HCT116 (cell line): ENCODE measurements around the gene UVRAG. TPM values are rescaled to one million over a fixed set of nuclear protein-coding genes. Genes with fewer than 3 reads are reported as not detected.

Experiments used
- ATAC-seq: fragments of 200-7000 bp; cut with Tn5 transposase; 2 replicates; pipeline ENCODE4 v1.9.1; 2020; ENCODE audit warnings: mild to moderate bottlenecking, moderate library complexity
- BruUV-seq: library from RNA; stranded (reverse); fragments of 400-500 nt; replicated peaks from 2 replicates; lab custom pipeline; 2021; lab: Mats Ljungman, UMichigan
- CTCF ChIA-PET: fragments of 300-600 bp; sonication (Branson Sonifier 250); formaldehyde crosslinking; loops from one replicate; lab custom pipeline; 2021; ENCODE audit warnings: antibody characterized with exemption; lab: Charles Lee
- POLR2A ChIA-PET: fragments of 300-600, 350-600 bp; sonication (Branson Sonifier 250); formaldehyde crosslinking; loops from one replicate; lab custom pipeline; 2021; ENCODE audit warnings: antibody characterized with exemption; lab: Charles Lee
- RAD21 ChIA-PET, 2 experiments: fragments of 300-600 bp; sonication (Branson Sonifier 250); formaldehyde crosslinking; loops; one replicate each; lab custom pipeline; 2023; ENCODE audit warnings: low total read pairs in 2 of 2; ENCODE audit not compliant: uncharacterized antibody in 2 of 2, unreplicated experiment in 2 of 2, low non-redundant PET in 1 of 2; lab: Charles Lee
- DNase-seq: peaks from one replicate; pipeline ENCODE4 v3.0.0-alpha.2; 2010; ENCODE audit warnings: low read depth, low spot score
- H2AFZ ChIP-seq: fragments of 200-600 bp; shearing (Covaris generic), sonication (generic); 2 replicates; pipeline ENCODE4 v1.6.1; 2017; ENCODE audit warnings: low read depth, mixed run types, mixed read lengths, antibody characterized with exemption, low read length; ENCODE audit not compliant: poor library complexity, severe bottlenecking
- H3K27ac ChIP-seq: 2 replicates; pipeline ENCODE4 v1.5.1; 2012; ENCODE audit warnings: low read depth, low read length
- H3K27me3 ChIP-seq: fragments of 200-600 bp; sonication (generic); 2 replicates; pipeline ENCODE4 v1.6.1; 2016; ENCODE audit warnings: mixed run types, low read length, mixed read lengths; ENCODE audit not compliant: insufficient read depth
- H3K36me3 ChIP-seq, 2 experiments: fragments of 200-500 bp in 1 of 2; fragments of 200-600 bp in 1 of 2; sonication (Bioruptor generic) in 1 of 2; sonication (generic) in 1 of 2; 2 replicates each; pipeline versions ENCODE4 v1.5.1 to v1.6.1; 2014 to 2016; ENCODE audit warnings: low read length in 2 of 2, inconsistent platforms in 1 of 2, mixed read lengths in 1 of 2, mixed run types in 1 of 2; ENCODE audit not compliant: insufficient read depth in 2 of 2, control insufficient read depth in 1 of 2
- H3K4me1 ChIP-seq, 2 experiments: fragments of 200-600 bp in 1 of 2; sonication (generic) in 1 of 2; 2 replicates each; pipeline versions ENCODE4 v1.5.1 to v1.6.1; 2012 to 2017; ENCODE audit warnings: low read length in 2 of 2, inconsistent platforms in 1 of 2, mild to moderate bottlenecking in 1 of 2, mixed read lengths in 1 of 2, mixed run types in 1 of 2, moderate library complexity in 1 of 2; ENCODE audit not compliant: insufficient read depth in 2 of 2, control insufficient read depth in 1 of 2
- H3K4me2 ChIP-seq: fragments of 200-600 bp; sonication (generic); 2 replicates; pipeline ENCODE4 v1.6.1; 2017; ENCODE audit warnings: mixed run types, low read length, mixed read lengths
- H3K4me3 ChIP-seq, 2 experiments: fragments of 200-600 bp in 1 of 2; sonication (generic) in 1 of 2; replicated peaks in 1 of 2; 2 replicates each; pipeline ENCODE4 v1.5.1; 2011 to 2016; ENCODE audit warnings: low read length in 2 of 2, control low read depth in 1 of 2, low read depth in 1 of 2, mild to moderate bottlenecking in 1 of 2, mixed read lengths in 1 of 2, mixed run types in 1 of 2
- H3K79me2 ChIP-seq: fragments of 200-600 bp; sonication (generic); 2 replicates; pipeline ENCODE4 v1.6.1; 2017; ENCODE audit warnings: mild to moderate bottlenecking, mixed run types, low read length, moderate library complexity, mixed read lengths; ENCODE audit not compliant: insufficient read depth
- H3K9ac ChIP-seq: fragments of 200-600 bp; sonication (generic); 2 replicates; pipeline ENCODE4 v1.6.1; 2016; ENCODE audit warnings: low read length, mixed read lengths
- H3K9me2 ChIP-seq: fragments of 200-600 bp; sonication (generic), shearing (Covaris generic); 2 replicates; pipeline ENCODE4 v1.6.1; 2017; ENCODE audit warnings: mixed run types, mild to moderate bottlenecking, moderate library complexity; ENCODE audit not compliant: insufficient read depth
- H3K9me3 ChIP-seq, 2 experiments: fragments of 200-500 bp in 1 of 2; fragments of 200-600 bp in 1 of 2; sonication (Bioruptor generic) in 1 of 2; sonication (generic) in 1 of 2; 2 replicates each; pipeline ENCODE4 v1.6.1; 2014 to 2017; ENCODE audit warnings: low read length in 2 of 2, mixed read lengths in 2 of 2, inconsistent platforms in 1 of 2, low read depth in 1 of 2, mild to moderate bottlenecking in 1 of 2, mixed run types in 1 of 2, moderate library complexity in 1 of 2; ENCODE audit not compliant: control insufficient read depth in 1 of 2, insufficient read depth in 1 of 2
- H4K20me1 ChIP-seq: fragments of 200-600 bp; sonication (generic), shearing (Covaris generic); 2 replicates; pipeline ENCODE4 v1.6.1; 2017; ENCODE audit warnings: mixed run types, mild to moderate bottlenecking, moderate library complexity; ENCODE audit not compliant: insufficient read depth
- CBX3 ChIP-seq: IDR thresholded peaks from 2 replicates; pipeline ENCODE4 v1.6.1; 2012; ENCODE audit warnings: low read depth
- CEBPB ChIP-seq: IDR thresholded peaks from 2 replicates; pipeline ENCODE4 v1.6.1; 2012; ENCODE audit warnings: low read depth
- EGR1 ChIP-seq: IDR thresholded peaks from 2 replicates; pipeline ENCODE4 v1.6.1; 2012; ENCODE audit warnings: low read depth
- ELF1 ChIP-seq: IDR thresholded peaks from 2 replicates; pipeline ENCODE4 v1.6.1; 2012; ENCODE audit warnings: low read depth, borderline replicate concordance
- EZH2 ChIP-seq: fragments of 200-600 bp; sonication (generic); IDR thresholded peaks from 2 replicates; pipeline ENCODE4 v1.6.1; 2017; ENCODE audit warnings: antibody characterized with exemption, mixed run types
- EZH2phosphoT487 ChIP-seq: fragments of 200-600 bp; IDR thresholded peaks from 2 replicates; pipeline ENCODE4 v1.6.1; 2018; ENCODE audit warnings: antibody characterized with exemption, borderline replicate concordance
- FOSL1 ChIP-seq: IDR thresholded peaks from 2 replicates; pipeline ENCODE4 v1.6.1; 2012; ENCODE audit warnings: low read depth
- JUND ChIP-seq: IDR thresholded peaks from 2 replicates; pipeline ENCODE4 v1.6.1; 2012
- POLR2A ChIP-seq: IDR thresholded peaks from 2 replicates; pipeline ENCODE4 v1.7.0; 2011; ENCODE audit warnings: borderline replicate concordance; ENCODE audit not compliant: insufficient read depth, insufficient read length; ENCODE audit errors: extremely low read depth
- POLR2AphosphoS5 ChIP-seq: IDR thresholded peaks from 2 replicates; pipeline ENCODE4 v1.6.1; 2011; ENCODE audit warnings: mild to moderate bottlenecking, low read depth, low read length, moderate library complexity
- RAD21 ChIP-seq: IDR thresholded peaks from 2 replicates; pipeline ENCODE4 v1.6.1; 2012; ENCODE audit warnings: low read depth, mild to moderate bottlenecking
- SIN3A ChIP-seq: IDR thresholded peaks from 2 replicates; pipeline ENCODE4 v1.6.1; 2012; ENCODE audit warnings: low read depth
- SP1 ChIP-seq: IDR thresholded peaks from 2 replicates; pipeline ENCODE4 v1.6.1; 2012; ENCODE audit warnings: low read depth
- TCF7L2 ChIP-seq: IDR thresholded peaks from 2 replicates; pipeline ENCODE4 v1.7.0; 2011; ENCODE audit warnings: borderline replicate concordance, inconsistent platforms; ENCODE audit not compliant: insufficient read depth, insufficient read length; ENCODE audit errors: extremely low read depth
- intact Hi-C: fragments of 100-400 bp; cut with micrococcal nuclease; formaldehyde crosslinking; loops from 2 replicates; pipeline ENCODE4 v1.10.0; 2022
- total RNA-seq: library from RNA; stranded (reverse); gene quantifications from one replicate; pipeline ENCODE4 v1.2.1, GENCODE V29; 2021; ENCODE audit not compliant: unreplicated experiment
- TF ChIP-seq, protein P1 (sequence below): IDR thresholded peaks from 2 replicates; pipeline ENCODE4 v1.6.1; 2012; ENCODE audit warnings: low read depth
- TF ChIP-seq, protein P2 (sequence below): IDR thresholded peaks from 2 replicates; pipeline ENCODE4 v1.6.1; 2012
- TF ChIP-seq, protein P3 (sequence below): IDR thresholded peaks from 2 replicates; pipeline ENCODE4 v1.6.1; 2012
- TF ChIP-seq, protein P4 (sequence below), 3 experiments: fragments of 200-600 bp in 1 of 3; sonication (generic) in 1 of 3; IDR thresholded peaks in 2 of 3; conservative IDR thresholded peaks in 1 of 3; 2 replicates each; pipeline ENCODE4 v1.5.1; 2012 to 2017; ENCODE audit warnings: low read depth in 2 of 3, low read length in 2 of 3, antibody characterized with exemption in 1 of 3, borderline replicate concordance in 1 of 3, control low read depth in 1 of 3, mild to moderate bottlenecking in 1 of 3, mixed read lengths in 1 of 3, mixed run types in 1 of 3, moderate library complexity in 1 of 3; ENCODE audit not compliant: insufficient read depth in 1 of 3

UVRAG gene
- total RNA-seq, 1 experiment from 2014 or later, result 12.3 TPM

DNA sequence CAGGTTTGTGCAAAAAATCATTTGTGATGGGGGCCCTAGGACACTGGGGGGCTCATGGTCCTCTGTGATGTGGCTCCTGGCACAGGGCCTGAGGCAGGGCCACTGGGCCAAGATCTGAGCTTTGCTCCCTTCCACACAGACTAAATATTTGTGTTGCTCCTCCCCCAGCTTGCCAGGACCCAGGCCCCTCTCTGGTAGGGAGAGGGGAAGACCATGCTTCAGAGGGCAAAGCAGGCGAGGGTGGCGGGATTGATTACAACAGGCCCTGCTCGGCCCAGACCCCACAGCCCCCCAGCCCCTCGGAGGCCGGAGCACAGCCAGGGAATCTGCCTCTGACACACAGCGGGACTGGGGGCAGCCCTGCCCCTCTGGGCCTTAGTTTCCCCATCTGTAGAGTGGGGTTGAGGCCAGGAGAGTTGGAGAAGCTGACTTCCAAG, 362.3 kb downstream of the UVRAG start:
- no peaks in the 10 kb centered on the region for H3K4me1 ChIP-seq
- H3K9me2 ChIP-seq, result no peaks in the 10 kb centered on the region
- no peak overlapping the region for H3K4me2 ChIP-seq
- no peaks in the 10 kb centered on the region for H3K36me3 ChIP-seq
- no peak overlapping the region for H3K27ac ChIP-seq
- no TSS peak for BruUV-seq
- ChIA-PET CTCF (no interaction called here), POLR2A (no interaction called here), RAD21 (no interaction called here)
- no peaks in the 10 kb centered on the region for H4K20me1 ChIP-seq
- TF ChIP-seq EGR1 (no peak), EZH2 (no peak), RAD21 (no peak), SIN3A (no peak), FOSL1 (no peak), JUND (no peak), EZH2phosphoT487 (no peak), CEBPB (no peak), POLR2A (no peak), SP1 (no peak), ELF1 (no peak), CBX3 (no peak), POLR2AphosphoS5 (no peak), TCF7L2 (no peak)
- TF ChIP-seq, protein P1, sequence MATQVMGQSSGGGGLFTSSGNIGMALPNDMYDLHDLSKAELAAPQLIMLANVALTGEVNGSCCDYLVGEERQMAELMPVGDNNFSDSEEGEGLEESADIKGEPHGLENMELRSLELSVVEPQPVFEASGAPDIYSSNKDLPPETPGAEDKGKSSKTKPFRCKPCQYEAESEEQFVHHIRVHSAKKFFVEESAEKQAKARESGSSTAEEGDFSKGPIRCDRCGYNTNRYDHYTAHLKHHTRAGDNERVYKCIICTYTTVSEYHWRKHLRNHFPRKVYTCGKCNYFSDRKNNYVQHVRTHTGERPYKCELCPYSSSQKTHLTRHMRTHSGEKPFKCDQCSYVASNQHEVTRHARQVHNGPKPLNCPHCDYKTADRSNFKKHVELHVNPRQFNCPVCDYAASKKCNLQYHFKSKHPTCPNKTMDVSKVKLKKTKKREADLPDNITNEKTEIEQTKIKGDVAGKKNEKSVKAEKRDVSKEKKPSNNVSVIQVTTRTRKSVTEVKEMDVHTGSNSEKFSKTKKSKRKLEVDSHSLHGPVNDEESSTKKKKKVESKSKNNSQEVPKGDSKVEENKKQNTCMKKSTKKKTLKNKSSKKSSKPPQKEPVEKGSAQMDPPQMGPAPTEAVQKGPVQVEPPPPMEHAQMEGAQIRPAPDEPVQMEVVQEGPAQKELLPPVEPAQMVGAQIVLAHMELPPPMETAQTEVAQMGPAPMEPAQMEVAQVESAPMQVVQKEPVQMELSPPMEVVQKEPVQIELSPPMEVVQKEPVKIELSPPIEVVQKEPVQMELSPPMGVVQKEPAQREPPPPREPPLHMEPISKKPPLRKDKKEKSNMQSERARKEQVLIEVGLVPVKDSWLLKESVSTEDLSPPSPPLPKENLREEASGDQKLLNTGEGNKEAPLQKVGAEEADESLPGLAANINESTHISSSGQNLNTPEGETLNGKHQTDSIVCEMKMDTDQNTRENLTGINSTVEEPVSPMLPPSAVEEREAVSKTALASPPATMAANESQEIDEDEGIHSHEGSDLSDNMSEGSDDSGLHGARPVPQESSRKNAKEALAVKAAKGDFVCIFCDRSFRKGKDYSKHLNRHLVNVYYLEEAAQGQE, result no peak
- TF ChIP-seq, protein P2, sequence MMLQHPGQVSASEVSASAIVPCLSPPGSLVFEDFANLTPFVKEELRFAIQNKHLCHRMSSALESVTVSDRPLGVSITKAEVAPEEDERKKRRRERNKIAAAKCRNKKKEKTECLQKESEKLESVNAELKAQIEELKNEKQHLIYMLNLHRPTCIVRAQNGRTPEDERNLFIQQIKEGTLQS, result no peak
- TF ChIP-seq, protein P3, sequence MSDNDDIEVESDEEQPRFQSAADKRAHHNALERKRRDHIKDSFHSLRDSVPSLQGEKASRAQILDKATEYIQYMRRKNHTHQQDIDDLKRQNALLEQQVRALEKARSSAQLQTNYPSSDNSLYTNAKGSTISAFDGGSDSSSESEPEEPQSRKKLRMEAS, result no peak
- TF ChIP-seq, protein P4, sequence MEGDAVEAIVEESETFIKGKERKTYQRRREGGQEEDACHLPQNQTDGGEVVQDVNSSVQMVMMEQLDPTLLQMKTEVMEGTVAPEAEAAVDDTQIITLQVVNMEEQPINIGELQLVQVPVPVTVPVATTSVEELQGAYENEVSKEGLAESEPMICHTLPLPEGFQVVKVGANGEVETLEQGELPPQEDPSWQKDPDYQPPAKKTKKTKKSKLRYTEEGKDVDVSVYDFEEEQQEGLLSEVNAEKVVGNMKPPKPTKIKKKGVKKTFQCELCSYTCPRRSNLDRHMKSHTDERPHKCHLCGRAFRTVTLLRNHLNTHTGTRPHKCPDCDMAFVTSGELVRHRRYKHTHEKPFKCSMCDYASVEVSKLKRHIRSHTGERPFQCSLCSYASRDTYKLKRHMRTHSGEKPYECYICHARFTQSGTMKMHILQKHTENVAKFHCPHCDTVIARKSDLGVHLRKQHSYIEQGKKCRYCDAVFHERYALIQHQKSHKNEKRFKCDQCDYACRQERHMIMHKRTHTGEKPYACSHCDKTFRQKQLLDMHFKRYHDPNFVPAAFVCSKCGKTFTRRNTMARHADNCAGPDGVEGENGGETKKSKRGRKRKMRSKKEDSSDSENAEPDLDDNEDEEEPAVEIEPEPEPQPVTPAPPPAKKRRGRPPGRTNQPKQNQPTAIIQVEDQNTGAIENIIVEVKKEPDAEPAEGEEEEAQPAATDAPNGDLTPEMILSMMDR (IDR thresholded peaks at IDR 0.05 in 2 of 3, conservative IDR thresholded peaks at IDR 0.05 in 1 of 3; ENCODE audit: borderline replicate concordance in 1 of 3, insufficient read depth in 1 of 3, low read depth in 2 of 3, low read length in 2 of 3), result no peak
- no peak for DNase-seq
- H3K79me2 ChIP-seq, result no peaks in the 10 kb centered on the region
- intact Hi-C loops, result no loop called here
- H3K9me3 ChIP-seq, result no peaks in the 10 kb centered on the region
- no peak overlapping the region for H2AFZ ChIP-seq
- ATAC-seq, result no peak
- no peaks in the 10 kb centered on the region for H3K27me3 ChIP-seq
- H3K4me3 ChIP-seq, result no peak overlapping the region
- no peak overlapping the region for H3K9ac ChIP-seq
